Common myeloid progenitor, CD34-positive (primary cell): ENCODE measurements around the gene SLC6A9.
A peak's percentile ranks its signal among the peaks of the same experiment; 100 is the strongest.

ENCODE experiments used
- CTCF ChIA-PET: fragments of 350-600 bp; sonication (Branson Sonifier 250); formaldehyde crosslinking; loops from one replicate; lab custom pipeline; 2021; ENCODE audit warnings: antibody characterized with exemption; lab: Charles Lee
- POLR2A ChIA-PET: fragments of 350-600 bp; sonication (Branson Sonifier 250); formaldehyde crosslinking; loops from one replicate; lab custom pipeline; 2021; ENCODE audit warnings: antibody characterized with exemption; lab: Charles Lee
- DNase-seq, 3 donors: peaks; one replicate each; pipeline versions ENCODE4 v3.0.0 to v3.0.0-alpha.2; 2013
- H3K27ac ChIP-seq, 2 experiments: 1 replicate in 1 of 2; 2 replicates in 1 of 2; pipeline ENCODE4 v1.7.0; 2013; ENCODE audit warnings: inconsistent platforms in 2 of 2, low read length in 2 of 2, mild to moderate bottlenecking in 2 of 2, low read depth in 1 of 2, moderate library complexity in 1 of 2; ENCODE audit not compliant: severe bottlenecking in 2 of 2, insufficient read depth in 1 of 2, poor library complexity in 1 of 2
- H3K27me3 ChIP-seq, 5 experiments: replicated peaks in 2 of 5; 1 replicate in 3 of 5; 2 replicates in 2 of 5; pipeline versions ENCODE4 v1.6.1 to v1.7.0; 2013; ENCODE audit warnings: low read length in 4 of 5, mild to moderate bottlenecking in 2 of 5, moderate library complexity in 2 of 5, inconsistent platforms in 1 of 5; ENCODE audit not compliant: insufficient read depth in 5 of 5, control insufficient read depth in 4 of 5
- H3K36me3 ChIP-seq, 4 experiments: 1 replicate in 2 of 4; 2 replicates in 2 of 4; pipeline versions ENCODE4 v1.6.1 to v1.7.0; 2013; ENCODE audit warnings: low read length in 3 of 4, control low read depth in 1 of 4, mild to moderate bottlenecking in 1 of 4; ENCODE audit not compliant: control insufficient read depth in 4 of 4, insufficient read depth in 4 of 4
- H3K4me1 ChIP-seq, 4 experiments: 1 replicate in 3 of 4; 2 replicates in 1 of 4; pipeline versions ENCODE4 v1.6.1 to v1.7.1; 2013; ENCODE audit warnings: low read length in 3 of 4, mild to moderate bottlenecking in 3 of 4, control low read depth in 1 of 4, inconsistent platforms in 1 of 4, moderate library complexity in 1 of 4; ENCODE audit not compliant: control insufficient read depth in 4 of 4, insufficient read depth in 4 of 4; ENCODE audit errors: control extremely low read depth in 1 of 4
- H3K4me3 ChIP-seq, 7 experiments: 1 replicate in 4 of 7; 2 replicates in 3 of 7; pipeline versions ENCODE4 v1.5.1 to v1.7.0; 2013; ENCODE audit warnings: mild to moderate bottlenecking in 7 of 7, low read length in 6 of 7, moderate library complexity in 6 of 7, inconsistent platforms in 2 of 7, low read depth in 2 of 7, control low read depth in 1 of 7; ENCODE audit not compliant: insufficient read depth in 4 of 7, control insufficient read depth in 1 of 7; ENCODE audit errors: extremely low read depth in 1 of 7
- H3K9me3 ChIP-seq, 5 experiments: 1 replicate in 4 of 5; 2 replicates in 1 of 5; pipeline versions ENCODE4 v1.6.1 to v1.7.1; 2013; ENCODE audit warnings: low read length in 4 of 5, mild to moderate bottlenecking in 2 of 5, inconsistent platforms in 1 of 5, low read depth in 1 of 5, moderate library complexity in 1 of 5; ENCODE audit not compliant: control insufficient read depth in 4 of 5, insufficient read depth in 2 of 5; ENCODE audit errors: control extremely low read depth in 1 of 5
- WGBS: methylation state at CpG from one replicate; pipeline ENCODE4 v1.1.5; 2013; ENCODE audit not compliant: insufficient coverage; 5-methylcytosine and 5-hydroxymethylcytosine counted together

Gene SLC6A9

DNA sequence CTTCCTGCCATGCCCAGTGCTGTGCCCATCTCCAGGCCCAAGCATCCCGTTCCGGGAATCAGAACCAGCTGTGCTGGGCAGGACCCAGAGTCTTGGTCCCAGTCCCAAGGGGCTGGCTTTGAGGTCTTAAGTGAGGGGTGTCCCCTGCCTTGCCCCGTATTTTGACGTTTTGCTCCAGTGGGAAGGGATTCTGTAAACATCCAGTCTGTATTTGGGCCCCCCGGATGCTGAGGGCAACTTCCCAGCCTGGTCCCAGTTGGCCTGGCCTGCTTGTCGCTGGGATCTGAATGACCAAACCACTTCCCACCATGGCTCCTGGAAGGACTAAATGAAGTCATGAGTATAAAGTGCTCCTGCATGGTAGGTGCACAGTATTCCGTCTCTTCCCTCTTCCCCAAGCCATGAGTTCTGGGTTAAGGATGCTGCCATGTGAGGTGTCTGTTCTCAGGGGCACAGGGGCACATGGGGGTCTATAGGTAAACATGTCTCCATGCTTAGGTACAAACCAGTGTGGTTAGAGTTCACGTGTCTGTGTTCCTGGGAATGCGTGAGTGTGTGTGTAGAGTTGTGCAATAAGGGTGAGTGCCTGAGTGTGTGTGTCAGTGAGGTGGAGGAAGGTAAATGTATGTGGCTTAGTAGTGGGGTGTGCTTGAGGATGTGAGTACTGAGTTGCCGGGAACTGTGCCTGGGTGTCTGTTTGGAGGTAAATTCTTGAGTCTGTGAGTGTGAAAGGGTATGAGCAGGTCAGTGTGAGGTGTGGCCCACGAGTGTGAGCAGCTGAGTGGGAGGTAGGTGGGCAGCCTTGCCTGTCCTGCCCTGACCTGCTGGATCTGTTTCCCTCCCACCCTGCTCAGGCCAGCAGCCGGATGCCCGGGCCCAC, 50.8 kb downstream of the SLC6A9 start:
- H3K4me3 ChIP-seq: peak overlapping the region in 3 of 7 experiments; percentile 61 to 80 (median 67)
- H3K4me1 ChIP-seq: peaks cover 4 to 45% (median 29%) of the 10 kb centered on the region in 4 experiments
- peaks cover 2 to 49% (median 22%) of the 10 kb centered on the region in 4 experiments for H3K36me3 ChIP-seq
- H3K27ac ChIP-seq: no peak overlapping the region
- 93% methylated on average over 10 of the region's 13 CpGs for WGBS
- H3K9me3 ChIP-seq: no peaks in the 10 kb centered on the region
- ChIA-PET CTCF (interaction anchor here (1.1 kb wide), 1 partner anchor 9 kb away, joined by 3 read pairs; no protein-coding TSS in a partner anchor), POLR2A (no interaction called here)
- no peak for DNase-seq
- no peaks in the 10 kb centered on the region for H3K27me3 ChIP-seq

DNA sequence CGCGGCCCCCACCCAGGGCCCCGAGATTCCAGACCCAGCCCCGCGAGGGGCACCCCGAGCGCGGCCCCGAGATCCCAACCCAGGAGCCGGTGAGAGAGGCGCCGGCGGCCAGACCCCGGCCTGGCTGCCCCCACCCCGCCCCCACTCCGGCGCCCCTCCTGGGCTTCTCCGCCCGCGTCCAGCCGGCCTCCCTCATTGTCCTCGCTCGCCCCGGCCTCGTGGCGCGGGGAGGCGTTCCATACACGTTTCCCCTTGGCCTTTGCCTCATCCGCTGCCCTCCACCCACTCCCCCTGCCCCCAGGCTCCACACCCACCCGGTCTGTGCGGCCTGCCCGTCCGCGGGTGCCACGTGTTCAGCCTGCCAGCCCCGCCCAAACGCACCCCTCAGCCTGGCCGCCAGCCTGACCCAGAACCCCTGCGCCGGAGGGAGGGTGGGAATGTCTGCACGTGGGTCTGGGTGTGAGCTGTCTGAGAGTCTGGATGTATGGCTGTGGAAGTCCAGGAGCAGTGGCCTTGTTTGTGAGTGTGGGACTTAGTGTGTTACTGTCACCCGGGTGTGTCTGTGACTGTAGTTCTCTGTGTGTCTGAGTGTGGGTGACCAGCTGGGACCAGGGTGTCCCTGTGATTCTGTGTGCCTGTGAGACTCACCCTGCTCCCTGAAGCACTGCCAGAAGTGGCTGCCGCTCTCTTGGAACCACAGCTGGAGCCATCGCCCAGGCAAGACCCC, 51.6 kb downstream of the SLC6A9 start:
- DNase-seq: peak in 2 of 3 donors; percentile 15 to 31
- H3K4me1 ChIP-seq: peaks cover 4 to 45% (median 31%) of the 10 kb centered on the region in 4 experiments
- POLR2A ChIA-PET: no interaction called here
- CTCF ChIA-PET: interaction anchor here (1.1 kb wide), 1 partner anchor 10 kb away, joined by 3 read pairs; no protein-coding TSS in a partner anchor
- no peaks in the 10 kb centered on the region for H3K27me3 ChIP-seq
- H3K4me3 ChIP-seq: peak overlapping the region in 6 of 7 experiments; percentile 24 to 80 (median 58)
- no peaks in the 10 kb centered on the region for H3K9me3 ChIP-seq
- H3K27ac ChIP-seq: no peak overlapping the region
- H3K36me3 ChIP-seq: peaks cover 2 to 43% (median 21%) of the 10 kb centered on the region in 4 experiments
- WGBS: 9% methylated on average over 22 of the region's 45 CpGs

DNA sequence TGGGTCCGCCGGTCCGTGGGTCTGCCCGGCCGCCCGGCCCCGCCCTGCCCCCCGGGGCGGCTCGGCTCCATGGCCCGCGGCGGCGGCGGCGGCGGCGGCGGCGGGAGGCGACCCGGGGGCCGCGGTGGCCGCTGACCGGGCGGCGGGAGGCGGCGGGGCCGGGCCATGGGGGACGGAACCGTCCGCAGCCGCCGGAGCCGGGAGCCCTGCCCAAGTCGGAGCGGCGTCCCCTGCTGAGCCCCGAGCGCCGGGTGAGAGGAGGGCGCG, 52.1 kb downstream of the SLC6A9 start:
- Histone ChIP-seq H3K4me3 (peak overlapping the region in 5 of 7 experiments; percentile 37 to 80 (median 61)), H3K4me1 (peaks cover 5 to 49% (median 34%) of the 10 kb centered on the region in 4 experiments), H3K27ac (no peak overlapping the region), H3K36me3 (peaks cover 2 to 38% (median 17%) of the 10 kb centered on the region in 4 experiments), H3K27me3 (no peaks in the 10 kb centered on the region), H3K9me3 (no peaks in the 10 kb centered on the region)
- ChIA-PET POLR2A (no interaction called here), CTCF (interaction anchor here (1.1 kb wide), 1 partner anchor 10 kb away, joined by 3 read pairs; no protein-coding TSS in a partner anchor)
- no peak for DNase-seq
- WGBS: 0% methylated on average over 43 of the region's 45 CpGs

DNA sequence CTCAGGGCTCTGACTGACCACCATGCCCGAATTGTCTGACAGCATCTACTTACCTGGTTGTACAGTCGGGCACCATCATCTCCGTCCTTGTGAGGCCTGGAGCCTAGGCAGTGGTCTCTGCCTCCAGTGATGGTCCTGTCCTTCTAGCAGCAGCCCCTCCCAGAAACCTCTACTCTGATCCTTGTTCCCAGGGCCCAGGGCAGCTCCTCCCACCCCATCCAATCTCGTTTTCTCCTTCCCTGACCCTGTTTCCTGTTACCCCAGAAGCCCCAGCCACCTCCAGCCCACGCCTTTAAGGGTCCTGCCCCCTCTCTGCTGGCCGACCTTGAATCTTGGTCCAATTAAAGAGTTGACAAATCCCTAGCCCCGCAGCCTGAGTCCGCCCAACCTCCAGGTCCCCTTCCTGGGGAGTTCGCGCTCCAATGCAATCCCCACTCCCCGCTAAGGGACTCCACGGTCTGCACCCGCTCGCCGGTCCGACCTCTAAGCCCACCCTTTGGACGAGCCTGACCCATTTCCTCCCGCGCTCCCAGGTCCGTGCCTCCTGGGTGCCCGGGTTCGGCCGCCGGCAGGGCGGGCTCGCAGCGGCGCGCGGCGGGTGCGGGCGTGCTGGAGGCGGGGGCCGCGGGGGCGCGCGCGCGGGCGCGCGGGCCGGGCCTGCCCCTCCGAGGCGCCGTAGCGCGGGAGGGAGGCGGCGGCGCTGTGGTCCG, 52.6 kb downstream of the SLC6A9 start, which contains the start of gene B4GALT2:
Gene B4GALT2 (plus strand): TSS at position 660 of the 710 bp plus-strand sequence. CDS start 1,951 bp downstream, outside the sequence.
- H3K36me3 ChIP-seq: peaks cover 2 to 36% (median 17%) of the 10 kb centered on the region in 4 experiments
- no peaks in the 10 kb centered on the region for H3K27me3 ChIP-seq
- no peak within 1 kb of the TSS for H3K27ac ChIP-seq
- H3K4me3 ChIP-seq: peak within 1 kb of the TSS; percentile 22 to 80 (median 67)
- H3K4me1 ChIP-seq: peaks cover 7 to 53% (median 39%) of the 10 kb centered on the region in 4 experiments
- CTCF ChIA-PET: interaction anchor here (0.9 to 3.5 kb wide), 4 partner anchors 10 to 44 kb away, joined by 3 to 13 read pairs (median 4); partner anchors contain the start of gene CCDC24
- DNase-seq: peak in 1 of 3 donors; percentile 40
- H3K9me3 ChIP-seq: no peaks in the 10 kb centered on the region
- WGBS: 10% methylated on average over 42 of the region's 54 CpGs
- POLR2A ChIA-PET: no interaction called here

DNA sequence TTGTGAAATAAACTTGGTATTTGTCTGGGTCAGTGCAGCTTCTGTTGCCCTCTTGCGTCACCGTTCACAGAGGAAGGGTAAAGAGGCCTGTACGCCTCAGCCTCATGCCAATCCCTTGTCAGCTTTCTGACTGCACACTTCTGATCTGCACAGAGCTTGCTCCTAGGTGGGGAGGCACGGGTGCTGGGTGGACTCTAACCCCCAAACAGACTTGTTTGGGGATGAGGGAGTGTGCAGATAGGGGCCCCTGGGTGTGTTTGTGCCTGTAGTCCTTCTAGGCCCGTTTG, 53.1 kb downstream of the SLC6A9 start:
- H3K9me3 ChIP-seq: no peaks in the 10 kb centered on the region
- H3K4me1 ChIP-seq: peaks cover 7 to 55% (median 39%) of the 10 kb centered on the region in 4 experiments
- peak overlapping the region in 1 of 7 experiments; percentile 67 for H3K4me3 ChIP-seq
- no peak for DNase-seq
- no peak overlapping the region for H3K27ac ChIP-seq
- WGBS: 80% methylated on average over 1 of the region's 5 CpGs
- no peaks in the 10 kb centered on the region for H3K27me3 ChIP-seq
- ChIA-PET CTCF (interaction anchor here (0.9 to 3.5 kb wide), 4 partner anchors 11 to 43 kb away, joined by 3 to 13 read pairs (median 4); partner anchors contain the start of gene CCDC24), POLR2A (no interaction called here)
- H3K36me3 ChIP-seq: peaks cover 2 to 34% (median 19%) of the 10 kb centered on the region in 4 experiments

DNA sequence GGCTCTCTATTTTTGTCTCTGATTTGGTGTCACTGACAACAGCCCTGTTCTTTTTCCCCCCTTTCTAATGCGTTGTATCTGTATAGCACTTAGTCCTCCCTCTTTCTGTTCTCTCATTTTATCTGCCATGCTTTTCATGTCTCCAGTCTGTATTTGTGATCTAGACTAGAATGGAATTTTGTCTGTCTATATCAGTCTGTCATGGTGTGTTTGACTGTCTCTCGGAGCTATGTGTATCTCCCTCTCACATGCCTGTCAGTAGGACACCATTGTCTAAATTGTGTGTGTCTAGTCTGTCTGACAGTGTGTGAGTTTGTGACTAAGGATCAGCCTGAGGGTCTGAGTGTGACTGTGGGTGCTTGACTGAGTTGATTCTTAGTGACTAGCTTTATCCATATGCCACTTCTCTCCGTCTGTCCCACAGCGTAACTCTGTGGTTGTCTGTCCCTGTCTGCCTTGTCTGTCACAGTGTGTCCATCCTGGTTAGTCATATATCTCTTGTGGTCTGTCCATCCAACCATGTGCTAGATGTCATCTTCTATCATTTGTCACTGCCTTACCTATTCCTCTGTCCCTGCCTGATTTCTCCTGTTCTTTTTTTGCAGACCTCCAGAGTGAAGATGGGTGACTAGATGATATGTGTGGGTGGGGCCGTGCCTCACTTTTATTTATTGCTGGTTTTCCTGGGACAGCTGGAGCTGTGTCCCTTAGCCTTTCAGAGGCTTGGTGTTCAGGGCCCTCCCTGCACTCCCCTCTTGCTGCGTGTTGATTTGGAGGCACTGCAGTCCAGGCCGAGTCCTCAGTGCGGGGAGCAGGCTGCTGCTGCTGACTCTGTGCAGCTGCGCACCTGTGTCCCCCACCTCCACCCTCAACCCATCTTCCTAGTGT, 53.6 kb downstream of the SLC6A9 start:
- Histone ChIP-seq H3K36me3 (peaks cover 2 to 32% (median 21%) of the 10 kb centered on the region in 4 experiments), H3K4me1 (peaks cover 7 to 55% (median 39%) of the 10 kb centered on the region in 4 experiments), H3K27ac (no peak overlapping the region), H3K9me3 (no peaks in the 10 kb centered on the region), H3K4me3 (no peak overlapping the region), H3K27me3 (no peaks in the 10 kb centered on the region)
- ChIA-PET POLR2A (interaction anchor here (1.3 kb wide), 1 partner anchor 14 kb away, joined by 3 read pairs; no protein-coding TSS in a partner anchor), CTCF (interaction anchor here (0.9 to 3.5 kb wide), 4 partner anchors 11 to 43 kb away, joined by 3 to 13 read pairs (median 4); partner anchors contain the start of gene CCDC24)
- no peak for DNase-seq
- WGBS: 95% methylated on average over 3 of the region's 9 CpGs
